Activated CD4-positive, CD25-positive, alpha-beta regulatory T cell treated with anti-CD3 and anti-CD28 coated beads, Interleukin-2, amount 50 U/mL, for 72 hours (primary cell): ENCODE measurements around the gene MVK.

ENCODE experiments used
- DNase-seq: peaks from one replicate; pipeline ENCODE4 v3.0.0; 2021

The MVK gene

GRCh38 chr12:109610523-109610922 is 36.9 kb downstream of the MVK start:
- no peak for DNase-seq

GRCh38 chr12:109611223-109611622 is 37.6 kb downstream of the MVK start:
- no peak for DNase-seq

GRCh38 chr12:109612003-109612402 is 38.4 kb downstream of the MVK start:
- DNase-seq = no peak

- DNase-seq = no peak
Observed at GRCh38 chr12:109612975-109613502, 39.4 kb downstream of the MVK start.

DNA sequence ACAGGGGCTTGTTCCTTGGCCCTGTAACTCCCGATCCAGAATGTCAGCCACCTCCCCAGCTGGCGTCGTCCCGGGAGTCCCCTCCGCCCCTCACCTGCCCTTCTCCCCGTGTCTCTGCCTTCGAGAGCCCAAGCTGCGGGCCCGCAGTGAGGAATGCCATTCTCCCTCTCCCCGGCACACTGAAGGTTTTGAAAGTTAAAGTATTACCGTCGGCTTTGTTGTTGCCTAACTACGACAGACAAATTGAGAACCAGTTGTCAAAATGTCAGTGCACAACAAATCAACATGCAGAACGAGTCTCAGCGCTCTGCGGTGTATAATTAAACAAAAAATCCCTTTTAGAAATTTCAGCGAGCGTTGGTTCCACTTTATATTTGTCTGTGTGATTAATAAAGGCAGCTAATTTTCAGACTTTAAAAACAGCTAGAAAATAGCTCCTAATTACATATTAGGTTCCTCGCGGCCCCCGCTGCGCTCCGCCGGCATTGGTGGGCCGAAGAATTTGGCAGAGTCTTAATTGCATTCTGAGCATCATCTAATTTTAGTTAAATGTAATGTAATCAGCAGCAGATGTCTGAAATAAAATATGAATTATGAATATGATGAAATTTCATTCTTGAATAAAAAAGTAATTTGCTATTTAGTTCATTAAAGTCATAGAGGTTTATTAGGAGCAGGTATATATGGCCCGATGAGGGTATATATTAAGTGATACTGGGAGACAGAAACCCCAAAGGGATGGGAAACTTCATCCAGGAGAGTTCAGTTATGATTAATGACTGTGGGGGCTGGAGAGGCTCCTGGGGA is 40.3 kb downstream of the MVK start:
- DNase-seq = no peak

DNA sequence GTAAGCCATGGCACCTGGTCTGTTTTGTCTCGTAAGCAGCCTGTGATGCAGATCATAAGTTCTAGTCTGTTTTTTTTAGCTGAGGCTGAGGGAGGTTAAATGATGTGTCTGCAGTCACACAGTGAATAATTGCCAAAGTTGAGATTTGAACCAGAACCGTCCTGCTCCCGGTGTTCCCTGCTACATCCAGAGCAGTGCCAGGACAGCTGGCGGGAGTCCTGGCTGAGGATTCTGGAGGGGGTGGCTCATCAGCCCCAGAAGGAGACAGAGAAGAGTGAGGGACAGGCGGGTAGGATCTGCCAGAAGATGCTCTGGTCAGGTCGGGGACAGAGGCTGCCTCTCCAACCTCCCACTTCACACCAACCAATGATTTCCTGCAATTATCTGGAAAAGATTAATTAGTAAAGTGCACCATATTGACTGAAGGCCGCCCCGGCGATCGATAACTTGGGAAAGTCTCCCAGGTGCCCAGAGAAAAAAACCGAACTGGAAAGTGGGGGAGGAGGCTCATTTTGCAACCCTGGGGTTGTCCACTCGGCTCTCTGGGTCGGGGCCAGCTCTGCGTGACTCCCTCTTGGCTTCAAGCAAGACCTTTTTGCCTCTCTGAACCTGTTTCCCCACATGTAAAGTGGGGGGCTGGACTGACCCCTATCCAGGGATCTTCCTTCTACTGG is 42.1 kb downstream of the MVK start:
- no peak for DNase-seq

- DNase-seq = no peak
Observed at GRCh38 chr12:109617491-109617890, 43.9 kb downstream of the MVK start.

DNA sequence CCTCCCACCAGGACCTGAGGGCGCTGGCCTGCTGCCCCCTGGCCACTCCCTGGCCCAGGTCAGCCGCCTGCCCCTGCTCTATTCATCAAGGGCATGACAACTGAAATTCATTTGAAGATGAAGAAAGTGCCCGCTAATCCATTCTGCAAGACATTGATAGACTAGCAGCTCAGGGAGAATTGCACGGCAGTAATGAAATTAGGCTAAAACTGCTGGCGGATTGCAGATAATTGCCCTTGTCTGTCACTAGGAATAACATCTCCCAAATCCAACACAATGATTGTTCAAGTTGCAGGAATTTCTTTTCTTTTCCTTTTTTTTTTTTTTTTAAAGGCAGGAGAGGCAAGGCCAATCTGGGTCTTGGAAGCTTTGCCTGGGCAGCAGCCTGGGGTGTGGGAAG is 44.5 kb downstream of the MVK start:
- DNase-seq = no peak

DNA sequence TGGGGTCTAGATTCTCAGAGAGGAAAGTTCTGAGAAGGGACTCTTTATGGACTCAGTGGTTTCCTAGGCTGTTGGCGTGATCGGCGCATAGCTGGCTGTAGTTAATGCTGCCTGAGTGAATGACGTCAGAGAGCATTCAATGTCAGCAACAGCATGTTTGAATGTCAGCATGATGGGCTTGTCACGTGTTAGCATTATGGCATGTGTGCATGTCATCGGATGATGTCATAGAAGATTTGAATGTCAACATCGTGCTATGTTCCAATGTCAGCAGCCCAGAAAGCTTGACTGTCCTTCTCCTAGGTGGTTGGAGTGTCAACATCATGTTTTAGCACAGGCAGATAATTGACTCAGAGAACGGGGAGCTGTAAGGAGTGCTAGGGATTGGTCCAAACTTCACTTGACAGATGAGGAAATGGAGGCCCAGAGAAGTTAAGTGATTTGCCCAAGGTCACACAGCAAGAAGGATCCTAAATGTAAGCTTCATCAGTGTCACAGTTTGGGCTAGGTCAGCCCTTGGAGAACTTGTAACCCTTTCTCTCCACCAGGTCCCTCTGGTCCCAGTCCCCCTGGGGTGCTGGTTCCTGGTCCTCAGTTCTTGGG is 45.5 kb downstream of the MVK start:
- no peak for DNase-seq

GRCh38 chr12:109621211-109621694 is 47.7 kb downstream of the MVK start:
- DNase-seq = no peak

DNA sequence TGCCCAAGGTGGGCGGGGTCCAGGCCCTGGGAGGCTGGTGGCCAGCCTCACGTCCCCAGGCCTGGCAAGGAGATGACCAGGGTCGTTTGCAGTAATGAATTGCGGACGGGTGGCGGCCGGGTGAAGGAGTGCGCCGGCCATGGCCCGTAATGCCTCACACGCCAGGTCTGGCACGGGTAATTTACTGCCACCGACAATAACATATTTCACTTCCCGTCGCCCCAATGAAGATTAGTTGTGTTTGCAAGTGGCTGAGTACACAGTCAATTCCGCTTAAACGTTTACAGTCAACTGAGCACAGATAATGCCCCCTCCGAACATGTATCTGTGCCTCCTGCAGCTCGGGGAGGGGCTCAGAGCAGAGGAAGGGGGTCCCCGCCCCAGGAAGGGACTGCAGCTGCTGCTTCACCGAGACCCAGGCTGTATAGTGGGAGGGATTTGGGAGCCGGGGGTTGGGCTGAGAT is 48.3 kb downstream of the MVK start:
- DNase-seq = no peak

DNA sequence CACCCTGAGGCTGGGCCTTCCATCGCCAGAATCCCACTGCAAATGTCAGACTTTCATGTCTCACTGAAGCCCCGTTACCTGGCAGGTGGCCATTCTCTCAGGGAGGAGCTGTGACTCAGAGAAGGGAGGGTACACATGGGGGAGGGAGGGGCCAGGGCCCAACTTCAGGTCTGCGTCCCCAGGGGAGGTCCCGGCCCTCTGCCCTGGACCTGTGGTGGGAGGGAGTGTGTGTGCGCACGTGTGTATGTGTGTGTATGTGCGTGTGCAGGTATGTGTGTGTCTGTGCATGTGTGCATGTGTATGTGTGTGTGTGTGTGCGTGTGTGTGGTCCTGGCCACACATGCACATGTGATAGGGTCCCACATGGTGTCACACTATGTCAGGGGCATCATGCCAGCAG is 50.9 kb downstream of the MVK start:
- no peak for DNase-seq

- DNase-seq = no peak
Observed at GRCh38 chr12:109625131-109625559, 51.6 kb downstream of the MVK start.

DNA sequence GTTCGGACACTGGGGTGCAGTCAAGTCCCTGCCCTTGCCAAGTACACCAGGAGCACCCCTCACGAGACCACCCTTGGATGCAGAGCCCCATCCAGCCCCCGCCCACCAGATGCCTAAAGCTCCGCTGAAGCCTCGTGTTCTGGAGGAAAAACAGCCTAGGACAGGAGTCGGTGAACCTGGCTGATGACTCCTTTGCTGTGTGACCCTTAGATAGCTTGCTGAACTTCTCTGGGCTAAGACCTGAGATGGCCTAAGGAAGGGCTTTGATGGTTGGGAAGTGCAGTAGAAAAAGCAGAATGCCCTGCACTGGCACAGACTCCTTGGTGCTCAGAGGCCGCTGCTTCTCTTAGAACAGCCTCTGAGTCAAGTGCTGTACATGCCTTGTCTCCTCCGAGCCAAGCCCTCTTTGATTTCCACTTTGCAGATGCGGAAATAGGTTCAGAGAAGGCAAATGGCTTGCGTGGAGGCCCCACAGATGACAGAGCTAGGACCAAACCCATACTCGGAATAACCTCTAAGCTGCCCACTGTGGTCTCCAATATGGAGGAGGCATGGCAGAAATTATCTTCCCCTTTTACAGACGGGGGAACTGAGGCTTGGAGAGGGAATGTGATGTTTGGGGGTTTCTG is 52.3 kb downstream of the MVK start:
- no peak for DNase-seq

DNA sequence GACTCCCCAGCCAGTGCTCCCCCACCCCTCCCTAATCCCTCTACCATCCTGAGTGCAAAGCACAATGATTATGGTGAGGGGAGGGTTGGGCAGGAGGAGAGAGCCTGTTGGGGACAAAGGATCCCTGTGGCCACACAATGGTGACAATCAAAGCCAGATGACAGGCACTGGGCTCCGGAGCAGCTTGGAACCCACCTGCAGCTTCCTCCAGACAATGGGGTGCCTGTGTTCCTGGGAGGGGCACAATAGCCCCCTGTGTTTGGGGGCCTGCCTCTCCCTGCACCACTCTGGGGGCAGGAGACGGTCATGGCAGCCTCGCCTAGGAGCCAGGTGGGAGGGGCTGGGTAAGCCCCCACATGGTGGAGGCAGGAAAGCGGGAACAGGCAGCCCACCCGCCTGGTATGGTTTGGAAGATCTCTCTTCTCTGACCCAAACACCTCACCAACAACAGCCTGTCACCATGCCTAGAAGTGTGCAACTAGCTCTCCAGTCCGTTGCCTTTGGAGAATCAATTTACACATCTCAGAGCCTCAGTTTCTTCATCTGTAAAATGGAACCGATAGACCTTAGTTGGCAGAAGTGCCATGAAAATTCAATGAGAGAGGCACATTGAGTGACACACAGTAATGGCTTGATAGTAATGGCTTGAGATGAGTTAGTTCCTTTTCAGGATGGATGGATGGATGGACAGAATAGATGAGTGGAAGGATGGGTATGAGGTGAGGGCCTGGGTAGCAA is 53.0 kb downstream of the MVK start:
- DNase-seq = no peak

DNA sequence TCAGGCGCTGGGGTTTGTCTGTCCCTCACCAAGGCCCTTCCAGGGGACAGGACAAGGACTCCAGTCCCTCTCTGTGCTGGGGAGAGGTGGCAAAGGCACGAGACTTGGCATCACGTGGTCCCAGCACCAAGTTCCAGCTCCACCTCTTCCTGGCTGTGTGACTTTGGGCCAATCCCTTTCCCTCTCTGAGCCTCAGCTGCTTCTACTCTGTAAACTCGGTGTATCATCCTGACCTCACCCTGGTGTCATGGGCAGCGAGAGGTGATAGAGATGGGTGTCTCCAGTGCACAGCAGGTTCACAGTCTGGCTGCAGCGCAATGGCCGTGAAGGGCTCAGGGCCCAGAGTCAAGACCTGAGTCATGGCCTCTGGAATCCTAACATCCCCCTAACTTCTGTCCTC is 54.0 kb downstream of the MVK start:
- DNase-seq = no peak

GRCh38 chr12:109630107-109630506 is 56.5 kb downstream of the MVK start:
- DNase-seq = no peak

- DNase-seq = no peak
Observed at GRCh38 chr12:109630815-109631214, 57.2 kb downstream of the MVK start.

DNA sequence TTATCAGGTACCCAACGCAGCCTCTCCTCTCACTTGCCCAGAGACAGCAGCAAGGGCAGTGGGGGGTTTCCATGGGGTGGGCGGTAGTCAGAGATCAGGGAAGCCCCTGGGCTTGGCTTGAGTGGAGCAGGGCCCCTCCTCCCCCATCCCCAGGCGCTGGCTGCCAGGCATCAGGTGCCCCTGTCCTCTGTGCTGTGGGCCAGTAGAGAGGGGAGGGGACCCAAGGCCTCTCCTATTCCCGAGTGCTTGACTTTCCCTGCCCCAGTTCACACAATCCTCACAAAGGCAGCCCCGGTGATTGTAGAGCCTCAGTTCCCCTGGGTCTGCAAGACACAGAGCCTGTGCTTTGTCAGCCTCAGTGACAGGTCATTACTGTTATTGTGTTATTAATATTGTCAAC is 57.7 kb downstream of the MVK start:
- no peak for DNase-seq

DNA sequence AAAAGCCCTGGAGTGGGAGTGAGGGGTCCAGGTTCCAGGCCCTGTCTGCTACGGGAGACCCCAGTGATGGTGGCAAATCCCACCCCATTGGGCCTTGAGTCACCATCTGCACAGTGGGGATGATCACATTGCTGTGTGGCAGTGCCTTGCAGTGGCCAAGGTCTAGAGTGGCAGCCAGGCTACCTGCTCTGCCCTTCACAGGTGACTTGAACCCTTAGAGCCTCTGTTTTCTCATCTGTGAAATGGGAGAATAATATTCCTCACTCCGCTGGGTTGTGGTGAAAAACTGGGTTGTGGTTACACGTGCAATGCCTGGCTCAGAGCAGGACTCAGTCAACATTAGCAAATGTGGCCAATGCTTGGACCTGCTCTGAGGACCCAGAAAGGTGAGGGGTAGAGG is 58.2 kb downstream of the MVK start:
- DNase-seq = no peak

GRCh38 chr12:109632342-109632741 is 58.7 kb downstream of the MVK start:
- no peak for DNase-seq

DNA sequence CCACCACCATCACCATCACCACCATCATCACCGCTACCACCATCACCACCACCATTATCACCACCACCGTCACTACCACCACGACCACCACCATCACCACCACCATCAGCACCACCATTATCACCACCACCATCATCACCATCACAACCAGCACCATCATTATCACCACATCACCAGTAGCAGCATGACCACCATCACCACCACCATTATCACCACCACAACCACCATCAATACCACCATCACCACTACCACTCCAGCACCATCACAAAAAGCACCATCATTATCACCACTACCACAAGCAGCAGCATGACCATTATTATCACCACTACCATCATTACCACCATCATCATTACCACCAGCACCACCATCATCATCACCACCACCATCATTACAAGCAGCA is 62.1 kb downstream of the MVK start:
- no peak for DNase-seq
